Stimulated activated CD4-positive, alpha-beta T cell treated with anti-CD3 and anti-CD28 coated beads, Interleukin-1b, Interleukin-23, amount 100 ng/mL, for 24 hours (primary cell): ENCODE results near the gene POU3F1.

Source experiments
- DNase-seq, 4 experiments: peaks; one replicate each; pipeline ENCODE4 v3.0.0-alpha.2; 2020; ENCODE audit warnings: low read depth in 4 of 4, low spot score in 1 of 4

POU3F1 gene

GRCh38 chr1:38074302-38074677 is 27.7 kb upstream of the POU3F1 start:
- no peak for DNase-seq

GRCh38 chr1:38073534-38074301 is 27.1 kb upstream of the POU3F1 start:
- no peak for DNase-seq

DNA sequence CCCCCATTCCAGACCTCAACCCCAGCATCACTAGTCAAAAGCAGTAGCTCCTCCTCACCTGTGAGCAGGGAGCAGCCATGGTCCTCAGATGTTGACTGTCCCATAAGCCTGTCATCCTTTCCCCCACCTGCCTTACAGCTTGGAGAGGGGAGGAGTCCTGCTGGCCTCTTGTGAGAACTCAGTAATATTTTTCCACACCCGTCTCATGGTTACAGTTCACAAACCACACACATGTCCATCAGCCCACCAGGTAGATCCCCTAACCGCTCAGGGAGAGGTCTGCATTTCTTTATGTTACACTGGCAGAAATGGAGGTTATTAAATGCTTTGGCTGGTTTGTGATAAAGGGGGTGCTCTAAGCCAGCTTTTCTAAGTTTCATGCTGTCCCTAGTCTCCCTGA is 26.3 kb upstream of the POU3F1 start:
- DNase-seq: no peak

- no peak for DNase-seq
These were observed 25.0 kb upstream of the POU3F1 start for GRCh38 chr1:38071312-38072256.

GRCh38 chr1:38068980-38069340 is 22.4 kb upstream of the POU3F1 start:
- no peak for DNase-seq

GRCh38 chr1:38068220-38068979 is 21.8 kb upstream of the POU3F1 start:
- no peak for DNase-seq

DNA sequence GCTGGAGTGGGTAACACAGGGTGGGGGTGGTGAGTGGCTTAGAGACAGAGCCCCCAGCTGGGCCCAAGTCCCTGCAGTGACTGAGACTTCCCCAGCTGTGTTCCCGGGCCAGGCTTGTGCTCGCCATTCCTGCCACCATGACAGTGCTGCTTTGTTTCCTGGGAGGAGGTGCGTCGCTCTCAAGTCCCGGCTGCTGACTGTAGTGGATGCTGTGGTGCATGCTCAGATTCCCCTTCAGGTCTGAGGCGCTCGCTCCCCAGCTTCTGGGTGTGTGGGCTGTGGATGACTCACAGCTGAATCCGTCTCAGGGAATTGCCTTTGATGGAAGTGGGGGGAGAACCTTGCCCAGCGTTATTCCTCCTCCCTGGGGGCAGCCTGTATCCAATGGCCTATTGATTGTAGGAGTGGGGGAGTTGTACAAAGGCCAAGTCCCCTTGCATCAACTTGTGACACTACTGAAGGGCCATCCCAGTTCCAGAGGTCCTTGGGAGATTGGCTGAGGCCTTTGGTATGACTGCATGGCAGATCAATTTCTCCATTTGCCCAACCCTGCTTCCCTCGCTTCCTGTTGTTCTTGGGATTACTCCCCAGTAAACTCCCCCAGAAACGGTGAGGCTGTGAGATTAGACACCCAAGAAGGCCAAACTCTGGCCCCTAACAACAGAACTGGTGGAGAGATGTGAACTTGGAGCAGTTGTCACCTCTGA is 17.8 kb upstream of the POU3F1 start:
- DNase-seq: no peak

DNA sequence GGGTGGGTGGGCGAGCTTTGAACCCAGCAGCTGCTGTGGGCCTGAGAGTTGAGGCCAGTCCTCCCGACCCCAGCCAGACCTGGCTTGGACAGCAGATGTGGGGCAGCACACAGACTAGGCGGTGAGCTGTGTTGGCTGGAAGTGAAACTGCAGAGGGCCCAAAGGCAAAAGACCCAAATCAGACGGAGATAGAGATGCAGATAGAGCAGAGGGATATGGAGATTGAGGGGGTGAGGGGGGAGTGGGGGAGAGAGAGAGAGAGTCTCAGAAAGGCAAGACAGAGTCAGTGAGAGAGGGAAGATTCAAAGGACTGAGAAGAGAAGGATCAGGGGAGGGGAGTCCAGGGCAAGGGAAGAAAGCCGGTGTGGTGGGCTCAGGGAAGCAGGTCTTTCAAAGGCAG is 17.0 kb upstream of the POU3F1 start:
- DNase-seq: no peak

DNA sequence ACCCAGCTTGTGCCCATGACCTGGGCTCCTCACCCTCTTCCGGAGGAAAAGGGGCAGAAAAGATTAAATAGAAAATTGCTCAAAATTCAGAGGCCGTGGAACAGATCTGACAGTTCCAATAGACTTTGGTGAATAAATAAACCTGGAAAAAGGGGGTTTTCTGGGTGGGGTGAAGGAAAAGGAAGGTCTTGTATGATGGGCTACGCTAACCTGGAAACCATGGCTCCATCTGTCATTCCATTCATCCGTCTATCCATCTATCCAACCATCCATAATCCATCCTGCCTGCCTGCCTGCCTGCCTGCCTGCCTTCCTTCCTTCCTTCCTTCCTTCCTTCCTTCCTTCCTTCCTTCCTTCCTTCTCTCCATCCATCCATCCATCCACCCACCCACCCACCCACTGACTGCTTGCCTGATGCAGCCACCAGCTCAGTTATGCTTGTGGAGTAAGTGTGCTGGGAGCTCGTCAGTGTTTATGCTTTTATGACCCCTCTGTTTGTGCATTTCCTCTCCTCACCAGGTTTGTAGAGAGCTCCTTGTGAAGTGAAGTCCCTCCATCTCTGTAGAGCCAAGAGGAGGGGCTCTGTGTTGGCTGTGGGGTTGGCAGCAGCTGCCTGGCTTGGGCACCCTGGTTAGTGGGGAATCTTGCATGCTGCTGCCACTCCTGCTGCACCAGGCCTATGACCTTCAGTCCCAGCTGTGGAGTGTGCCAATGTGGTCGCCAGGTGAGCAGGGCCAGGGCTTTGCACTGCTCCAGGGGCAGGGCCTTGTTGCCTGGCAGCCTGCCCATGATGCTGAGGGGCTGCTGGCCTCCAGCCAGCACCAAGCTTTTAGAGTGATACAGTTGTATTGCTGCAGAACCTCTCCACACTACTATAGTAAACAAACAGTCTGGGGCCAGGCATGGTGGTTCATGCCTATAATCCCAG is 16.0 kb upstream of the POU3F1 start:
- DNase-seq: no peak

- DNase-seq: no peak
These were observed 15.3 kb upstream of the POU3F1 start for GRCh38 chr1:38061883-38062328.

DNA sequence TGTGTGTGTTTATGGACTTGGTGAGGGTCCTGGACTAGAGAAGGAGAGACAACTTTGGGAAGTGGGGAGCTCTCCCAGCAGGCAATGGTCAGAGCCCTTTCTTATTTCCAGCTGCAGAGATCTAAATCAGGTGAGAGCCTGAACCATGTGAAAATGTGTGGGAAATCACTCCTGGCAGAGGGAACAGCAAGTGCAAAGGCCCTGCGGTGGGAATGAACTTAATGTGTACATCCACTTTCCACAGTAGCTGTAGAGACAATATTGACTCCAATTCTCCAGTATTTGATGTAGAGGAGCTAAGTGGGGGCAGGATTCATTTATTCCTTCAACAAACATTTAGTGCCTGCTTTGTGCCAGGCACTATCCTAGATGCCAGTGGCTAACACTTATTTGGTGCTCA is 14.7 kb upstream of the POU3F1 start:
- DNase-seq: no peak

DNA sequence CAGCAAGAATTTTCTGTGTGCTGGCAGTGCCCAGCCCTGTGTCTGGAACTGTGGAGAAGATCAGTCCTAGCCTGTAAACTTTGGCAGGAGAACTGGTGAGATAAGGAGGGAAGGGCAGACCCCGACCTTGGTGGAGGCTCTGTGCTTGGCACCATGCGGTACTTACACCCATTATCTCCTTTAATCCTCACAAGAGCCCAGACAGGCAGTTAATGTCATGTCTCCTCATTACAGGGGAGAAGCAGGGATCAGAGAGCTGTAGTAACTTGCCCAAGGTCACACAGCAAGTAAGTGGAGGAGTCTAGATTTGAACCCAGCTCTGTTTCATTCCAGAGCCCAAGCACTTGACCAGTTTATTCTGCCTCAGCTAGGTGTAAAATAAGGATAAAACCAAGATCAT is 13.9 kb upstream of the POU3F1 start:
- DNase-seq: no peak

DNA sequence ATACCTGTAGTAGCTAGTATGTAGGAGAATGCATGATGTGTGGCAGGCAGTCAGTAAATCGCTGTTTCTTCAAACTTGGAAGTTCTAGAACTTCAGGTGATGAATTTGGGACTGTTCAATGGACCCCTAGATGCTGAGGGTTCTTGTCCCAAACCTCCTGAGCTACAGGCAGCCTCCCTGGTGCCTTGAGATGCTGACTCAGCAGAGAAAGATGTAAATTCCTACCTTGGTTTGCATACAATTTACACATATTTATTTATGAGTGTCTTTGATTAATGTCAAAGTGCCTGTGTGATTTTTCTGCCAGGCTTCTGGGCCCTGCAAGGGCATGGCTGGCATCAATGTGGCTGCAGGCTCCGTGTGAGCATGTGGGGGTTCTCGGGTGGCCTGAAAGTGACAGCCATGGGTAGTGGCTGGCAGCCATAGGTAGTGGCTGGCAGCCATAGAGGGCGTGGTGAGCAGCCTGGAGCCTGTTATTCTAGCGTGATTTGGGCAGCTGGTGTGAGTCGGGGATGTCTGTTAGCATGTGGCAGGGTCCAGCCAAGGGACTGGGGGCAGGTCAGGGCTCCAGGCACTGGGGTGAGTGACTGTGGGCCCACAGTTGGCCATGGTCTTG is 13.2 kb upstream of the POU3F1 start:
- no peak for DNase-seq

- no peak for DNase-seq
These were observed 9.4 kb upstream of the POU3F1 start for GRCh38 chr1:38055965-38056364.

- no peak for DNase-seq
These were observed 8.8 kb upstream of the POU3F1 start for GRCh38 chr1:38055398-38055797.

- DNase-seq: no peak
These were observed 7.0 kb upstream of the POU3F1 start for GRCh38 chr1:38053416-38054091.

DNA sequence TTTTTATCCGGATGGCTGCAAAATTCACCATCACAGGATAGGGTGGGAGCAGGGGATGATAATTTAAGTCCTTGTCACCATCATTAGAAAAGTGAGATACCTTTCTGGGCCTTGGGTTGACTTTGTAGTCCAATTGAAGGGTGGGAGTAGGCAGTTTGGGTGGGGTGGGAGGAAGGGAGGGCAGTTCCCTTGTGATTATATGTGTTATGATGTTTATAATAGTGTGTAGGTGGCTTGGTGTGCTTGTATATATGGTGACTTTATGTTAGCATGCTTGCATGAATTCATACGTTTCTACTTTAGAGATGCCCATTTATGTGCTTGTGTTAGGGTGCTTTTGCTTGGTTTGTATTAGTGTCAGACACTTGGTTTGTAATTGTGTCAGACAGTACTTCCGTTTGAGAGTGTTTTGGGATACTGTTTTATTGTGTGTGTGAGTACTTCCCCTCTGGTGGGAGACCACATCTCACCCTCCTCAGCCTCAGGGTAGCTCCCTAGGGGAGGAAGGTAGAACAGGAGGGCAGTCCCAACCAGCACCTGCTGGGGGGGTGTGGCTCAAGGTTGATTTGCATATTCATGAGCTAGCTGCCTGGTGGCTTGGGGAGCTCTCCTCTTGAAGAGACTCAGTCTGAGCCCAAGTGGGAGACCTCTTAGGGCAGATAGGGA is 6.3 kb upstream of the POU3F1 start:
- no peak for DNase-seq

DNA sequence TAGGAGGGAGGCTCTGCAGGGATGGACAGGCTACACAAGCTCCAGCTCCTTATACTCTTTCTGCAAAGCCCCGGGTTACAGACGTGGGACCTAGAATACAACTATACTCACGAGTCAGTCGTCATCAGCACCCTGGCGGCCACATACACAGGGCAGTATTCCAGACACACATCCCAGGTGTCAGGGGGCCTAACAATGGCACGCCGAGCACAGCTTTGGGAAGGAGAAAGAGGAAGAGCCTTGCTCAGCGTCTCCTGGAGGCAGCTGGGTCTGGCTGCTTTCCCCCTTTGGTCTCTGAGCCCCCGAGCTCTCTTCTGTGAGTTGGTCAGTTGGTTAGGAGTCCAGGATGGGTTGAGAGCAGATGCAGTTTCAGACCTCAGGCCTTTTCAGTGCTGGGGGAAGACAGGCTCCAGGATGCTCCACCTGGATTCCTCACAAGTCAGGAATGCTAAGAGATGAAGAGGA is 4.5 kb upstream of the POU3F1 start:
- DNase-seq: no peak
